Tibial nerve (tissue), 4 donors: ENCODE results near the gene RRN3.
"Not testable (repeated sequence)": the region's sequence is repeated elsewhere in the genome, so short reads cannot be mapped to it uniquely, and the experiment has no call there.

ENCODE experiments used
- EP300 ChIP-seq, 2 donors: sonication (generic); formaldehyde crosslinking; IDR thresholded peaks; one replicate each; pipeline ENCODE4 v1.6.1; 2017; ENCODE audit warnings: antibody characterized with exemption in 2 of 2, mild to moderate bottlenecking in 1 of 2
- POLR2A ChIP-seq, 2 donors: fragments of 450-650 bp; IDR thresholded peaks; one replicate each; pipeline ENCODE4 v1.6.1; 2017; ENCODE audit warnings: antibody characterized with exemption in 2 of 2, mild to moderate bottlenecking in 2 of 2, moderate library complexity in 2 of 2
- TF ChIP-seq, protein P1 (sequence below), 5 experiments: fragments of 200-600 bp in 3 of 5; fragments of 450-650 bp in 2 of 5; sonication (generic) in 3 of 5; IDR thresholded peaks; one replicate each; pipeline ENCODE4 v1.5.1; 2016 to 2019; ENCODE audit warnings: antibody characterized with exemption in 5 of 5, mild to moderate bottlenecking in 3 of 5, moderate library complexity in 2 of 5

DNA sequence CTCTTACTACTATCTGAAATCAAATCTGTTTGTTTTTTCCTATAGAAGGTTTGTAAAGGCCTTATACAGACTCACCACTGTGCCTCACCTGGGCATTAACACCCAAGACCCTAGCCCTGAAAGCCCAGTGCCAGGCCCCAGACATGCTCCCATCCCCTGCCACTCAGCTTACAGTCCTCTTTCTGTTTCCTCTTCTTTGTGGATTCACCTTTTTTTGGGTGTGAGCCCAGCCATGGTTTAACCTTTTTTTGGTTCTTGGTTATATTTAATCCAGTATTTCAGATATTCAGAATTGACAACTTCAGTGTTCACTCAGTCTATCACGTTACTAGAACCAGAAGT lies 69.2 kb downstream of the RRN3 start:
- TF ChIP-seq, protein P1, sequence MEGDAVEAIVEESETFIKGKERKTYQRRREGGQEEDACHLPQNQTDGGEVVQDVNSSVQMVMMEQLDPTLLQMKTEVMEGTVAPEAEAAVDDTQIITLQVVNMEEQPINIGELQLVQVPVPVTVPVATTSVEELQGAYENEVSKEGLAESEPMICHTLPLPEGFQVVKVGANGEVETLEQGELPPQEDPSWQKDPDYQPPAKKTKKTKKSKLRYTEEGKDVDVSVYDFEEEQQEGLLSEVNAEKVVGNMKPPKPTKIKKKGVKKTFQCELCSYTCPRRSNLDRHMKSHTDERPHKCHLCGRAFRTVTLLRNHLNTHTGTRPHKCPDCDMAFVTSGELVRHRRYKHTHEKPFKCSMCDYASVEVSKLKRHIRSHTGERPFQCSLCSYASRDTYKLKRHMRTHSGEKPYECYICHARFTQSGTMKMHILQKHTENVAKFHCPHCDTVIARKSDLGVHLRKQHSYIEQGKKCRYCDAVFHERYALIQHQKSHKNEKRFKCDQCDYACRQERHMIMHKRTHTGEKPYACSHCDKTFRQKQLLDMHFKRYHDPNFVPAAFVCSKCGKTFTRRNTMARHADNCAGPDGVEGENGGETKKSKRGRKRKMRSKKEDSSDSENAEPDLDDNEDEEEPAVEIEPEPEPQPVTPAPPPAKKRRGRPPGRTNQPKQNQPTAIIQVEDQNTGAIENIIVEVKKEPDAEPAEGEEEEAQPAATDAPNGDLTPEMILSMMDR (IDR thresholded peaks at IDR 0.05), result not testable (repeated sequence)
- not testable (repeated sequence) for TF ChIP-seq EP300, POLR2A (IDR thresholded peaks at IDR 0.05)
